T-helper 2 cell treated with Interferon-gamma antibody and Interleukin-4, amounts not matched to agents 5 μg/mL and 100 μg/mL, for 36 hours (primary cell): ENCODE data around the gene CD7.
A peak's percentile ranks its signal among the peaks of the same experiment; 100 is the strongest.
"Not testable (repeated sequence)": the region's sequence is repeated elsewhere in the genome, so short reads cannot be mapped to it uniquely, and the experiment has no call there.

Source experiments
- DNase-seq: peaks from one replicate; pipeline ENCODE4 v3.0.0; 2021; ENCODE audit warnings: low spot score
- H3K27ac Mint-ChIP-seq: one replicate; pipeline ENCODE4 v1.8.0; 2021; ENCODE audit warnings: mild to moderate bottlenecking, mixed read lengths
- H3K27me3 Mint-ChIP-seq: one replicate; pipeline ENCODE4 v1.8.0; 2021; ENCODE audit warnings: low read depth, mixed read lengths
- H3K36me3 Mint-ChIP-seq: one replicate; pipeline ENCODE4 v1.8.0; 2021; ENCODE audit warnings: low read depth, mixed read lengths
- H3K4me1 Mint-ChIP-seq: one replicate; pipeline ENCODE4 v1.8.0; 2021; ENCODE audit warnings: low read depth, mixed read lengths
- H3K4me3 Mint-ChIP-seq: one replicate; pipeline ENCODE4 v1.8.0; 2022; ENCODE audit warnings: mild to moderate bottlenecking, moderate library complexity, mixed read lengths
- H3K9me3 Mint-ChIP-seq: one replicate; pipeline ENCODE4 v1.8.0; 2021; ENCODE audit warnings: mixed read lengths

CD7 gene

DNA sequence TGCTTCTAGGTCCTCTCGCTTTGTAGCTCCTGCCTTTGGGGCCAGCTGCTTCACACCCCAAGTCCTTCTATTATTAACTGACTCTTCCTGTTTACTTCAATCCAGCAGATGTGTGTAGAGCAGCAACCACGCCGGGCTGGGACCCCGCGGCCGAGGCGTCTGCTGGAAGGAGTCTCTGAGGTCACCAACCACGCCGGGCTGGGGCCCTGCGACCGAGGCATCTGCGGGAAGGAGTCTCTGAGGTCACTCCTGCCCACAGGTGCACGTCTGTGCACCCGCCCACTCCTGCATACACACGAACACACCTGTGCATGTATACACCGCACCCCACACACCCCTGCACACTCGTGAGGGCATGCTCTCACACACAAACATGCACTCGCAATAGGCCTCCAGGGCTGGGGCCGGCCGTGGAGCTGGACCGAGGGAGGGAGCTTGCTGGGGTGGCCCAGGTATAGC lies 33.9 kb upstream of the CD7 start:
- Mint-ChIP-seq H3K4me1 (peaks cover 6% of the 10 kb centered on the region), H3K27ac (no peak overlapping the region), H3K36me3 (no peaks in the 10 kb centered on the region), H3K4me3 (no peak overlapping the region), H3K27me3 (peaks cover 18% of the 10 kb centered on the region), H3K9me3 (no peaks in the 10 kb centered on the region)
- DNase-seq: no peak

DNA sequence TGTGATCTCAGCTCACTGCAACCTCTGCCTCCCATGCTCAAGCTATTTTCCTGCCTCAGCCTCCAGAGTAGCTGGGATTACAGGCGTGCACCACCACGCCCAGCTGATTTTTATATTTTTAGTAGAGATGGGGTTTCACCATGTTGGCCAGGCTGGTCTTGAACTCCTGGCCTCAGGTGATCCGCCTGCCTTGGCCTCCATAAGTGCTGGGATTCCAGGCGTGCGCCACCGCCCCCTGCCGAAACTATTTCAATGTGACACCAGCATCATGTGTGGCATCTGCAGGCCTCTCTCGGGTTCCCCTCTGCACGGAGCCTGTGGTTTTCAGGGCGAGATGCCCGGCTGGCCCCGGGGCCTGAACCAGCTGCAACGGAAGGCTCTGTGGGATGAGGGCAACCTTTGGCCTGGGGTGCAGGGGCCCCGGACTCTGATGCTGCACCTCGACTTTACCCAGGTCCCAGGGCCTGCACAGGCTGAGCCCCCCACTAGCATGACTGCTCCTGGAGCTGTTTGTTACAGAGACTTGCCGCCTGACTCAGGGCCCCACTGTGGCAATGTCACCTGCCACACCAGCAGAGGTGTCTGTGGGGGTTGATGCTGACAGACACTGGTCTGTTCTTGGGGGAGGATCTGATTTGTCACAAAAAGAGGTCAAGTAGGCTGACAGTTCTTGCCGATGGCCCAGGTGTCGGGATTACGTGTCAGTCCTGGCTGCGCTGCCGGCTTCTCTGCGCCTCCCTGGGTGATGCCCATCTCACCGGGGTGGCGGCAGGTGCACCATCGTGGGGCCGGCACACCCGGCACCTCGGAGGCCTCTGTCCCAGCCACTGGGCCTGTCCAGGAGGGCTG lies 33.0 kb upstream of the CD7 start:
- peak; percentile 44 for DNase-seq
- no peak overlapping the region for H3K27ac Mint-ChIP-seq
- no peaks in the 10 kb centered on the region for H3K36me3 Mint-ChIP-seq
- peaks cover 17% of the 10 kb centered on the region for H3K27me3 Mint-ChIP-seq
- H3K4me3 Mint-ChIP-seq: no peak overlapping the region
- no peaks in the 10 kb centered on the region for H3K9me3 Mint-ChIP-seq
- H3K4me1 Mint-ChIP-seq: peaks cover 7% of the 10 kb centered on the region

- Mint-ChIP-seq H3K27ac (no peak overlapping the region), H3K4me1 (peaks cover 7% of the 10 kb centered on the region), H3K36me3 (no peaks in the 10 kb centered on the region), H3K27me3 (peaks cover 13% of the 10 kb centered on the region), H3K4me3 (no peak overlapping the region), H3K9me3 (no peaks in the 10 kb centered on the region)
- DNase-seq: no peak
These were observed 31.9 kb upstream of the CD7 start for GRCh38 chr17:82349287-82349701.

GRCh38 chr17:82348866-82349265 lies 31.5 kb upstream of the CD7 start:
- Mint-ChIP-seq H3K4me3 (no peak overlapping the region), H3K9me3 (no peaks in the 10 kb centered on the region), H3K27me3 (peaks cover 13% of the 10 kb centered on the region)

GRCh38 chr17:82348434-82348833 lies 31.0 kb upstream of the CD7 start:
- H3K9me3 Mint-ChIP-seq: no peaks in the 10 kb centered on the region
- no peak overlapping the region for H3K4me3 Mint-ChIP-seq
- peaks cover 13% of the 10 kb centered on the region for H3K27me3 Mint-ChIP-seq
- DNase-seq: no peak
- H3K27ac Mint-ChIP-seq: no peak overlapping the region
- no peaks in the 10 kb centered on the region for H3K36me3 Mint-ChIP-seq
- H3K4me1 Mint-ChIP-seq: peaks cover 7% of the 10 kb centered on the region

More at GRCh38 chr17:82348866-82349265, 31.5 kb upstream of the CD7 start:
- H3K27ac Mint-ChIP-seq: no peak overlapping the region
- peaks cover 7% of the 10 kb centered on the region for H3K4me1 Mint-ChIP-seq
- H3K36me3 Mint-ChIP-seq: no peaks in the 10 kb centered on the region
- no peak for DNase-seq

DNA sequence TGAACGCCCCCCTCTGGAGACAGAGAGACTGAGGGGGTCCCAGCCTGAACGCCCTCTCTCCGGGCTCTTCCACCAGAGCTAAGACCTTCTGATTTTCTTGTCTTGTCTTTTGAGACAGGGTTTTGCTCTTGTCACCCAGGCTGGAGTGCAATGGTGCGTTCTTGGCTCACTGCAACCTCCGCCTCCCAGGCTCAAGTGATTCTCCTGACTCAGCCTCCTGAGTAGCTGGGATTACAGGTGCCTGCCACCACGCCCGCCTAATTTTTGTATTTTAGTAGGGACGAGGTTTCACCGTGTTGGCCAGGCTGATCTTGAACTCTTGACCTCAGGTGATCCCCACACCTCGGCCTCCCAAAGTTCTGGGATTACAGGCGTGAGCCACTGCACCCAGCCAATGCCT lies 30.6 kb upstream of the CD7 start:
- not testable (repeated sequence) for DNase-seq, H3K36me3 Mint-ChIP-seq, H3K9me3 Mint-ChIP-seq, H3K4me1 Mint-ChIP-seq, H3K4me3 Mint-ChIP-seq, H3K27ac Mint-ChIP-seq
- peaks cover 15% of the 10 kb centered on the region for H3K27me3 Mint-ChIP-seq

DNA sequence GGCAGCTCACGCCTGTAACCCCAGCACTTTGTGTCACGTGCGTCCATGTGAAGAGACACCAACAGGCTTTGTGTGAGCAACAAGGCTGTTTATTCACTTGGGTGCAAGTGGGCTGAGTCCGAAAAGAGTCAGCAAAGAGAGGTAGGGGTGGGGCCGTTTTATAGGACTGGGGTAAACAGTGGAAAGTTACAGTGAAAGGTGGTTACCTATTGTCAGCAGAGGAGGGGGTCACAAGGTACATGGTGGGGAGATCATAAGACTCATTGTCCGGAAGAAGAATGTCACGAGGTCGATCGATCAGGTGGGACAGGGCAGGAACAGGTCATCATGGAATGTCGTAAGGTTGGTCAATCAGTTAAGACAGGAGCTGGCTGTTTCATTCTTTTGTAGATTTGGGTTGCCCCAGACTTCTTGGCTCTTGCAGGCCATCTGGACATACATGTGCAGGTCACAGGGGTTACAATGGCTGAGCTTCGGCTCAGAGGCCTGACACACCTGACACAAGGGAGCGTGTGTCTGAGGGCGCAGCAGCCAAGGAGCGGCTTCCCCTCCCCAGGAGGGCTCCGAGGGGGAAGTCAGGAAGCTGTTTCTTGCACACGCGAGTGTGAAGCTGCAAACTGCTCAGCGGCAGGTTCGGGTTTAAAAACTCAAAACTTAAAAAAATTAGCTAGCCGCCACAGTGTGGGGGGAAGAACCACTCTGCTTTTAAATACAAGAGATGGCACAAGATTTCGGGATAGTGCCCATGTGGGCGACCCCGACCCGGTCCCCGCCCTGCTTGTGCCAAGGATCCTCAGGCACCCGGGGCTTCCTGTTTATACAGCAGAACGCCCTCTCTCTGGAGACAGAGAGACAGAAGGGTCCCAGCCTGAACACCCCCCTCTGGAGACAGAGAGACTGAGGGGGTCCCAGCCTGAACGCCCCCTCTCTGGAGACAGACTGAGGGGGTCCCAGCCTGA lies 29.2 kb upstream of the CD7 start:
- H3K4me3 Mint-ChIP-seq: no peak overlapping the region
- H3K27me3 Mint-ChIP-seq: peaks cover 16% of the 10 kb centered on the region

DNA sequence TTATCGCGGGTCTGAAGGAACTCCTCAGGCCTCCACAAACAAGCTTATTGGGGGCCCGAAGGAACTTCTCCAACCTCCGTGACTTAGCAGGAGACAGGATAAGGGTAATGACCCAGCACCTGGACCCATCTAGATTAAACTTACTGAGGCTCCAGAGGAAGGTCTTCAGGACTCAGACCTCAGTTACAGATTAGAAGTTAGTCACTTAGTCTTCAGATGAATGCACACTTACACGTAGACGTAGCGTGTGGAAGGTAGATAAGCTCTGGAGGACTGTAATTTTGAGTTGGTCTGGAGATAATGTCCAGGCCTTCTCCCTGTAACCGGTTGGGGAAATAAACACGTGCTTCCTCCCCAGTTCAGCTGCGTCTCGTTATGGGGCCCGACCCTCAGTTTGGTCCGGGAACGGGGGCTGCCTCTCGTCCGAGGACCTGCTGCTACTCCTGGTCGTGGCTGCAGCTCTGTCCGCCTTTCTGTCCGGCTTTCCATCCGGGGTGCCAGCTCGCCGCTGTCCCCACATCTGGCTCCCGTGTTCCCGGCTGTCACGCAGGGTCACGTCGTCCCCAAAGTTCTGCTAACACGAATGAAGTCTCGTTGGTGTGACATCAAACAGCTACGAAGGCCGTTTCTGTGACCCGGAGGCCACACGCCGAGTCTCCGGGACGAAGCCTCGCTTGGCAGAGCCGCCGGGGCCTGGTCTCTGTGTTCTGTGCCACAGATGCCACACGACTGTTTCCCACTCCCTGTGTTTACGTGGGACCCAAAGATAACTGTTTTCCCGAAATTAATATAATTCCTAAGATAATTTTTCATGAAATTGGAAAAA lies 28.0 kb upstream of the CD7 start:
- Mint-ChIP-seq H3K9me3 (no peaks in the 10 kb centered on the region), H3K4me3 (no peak overlapping the region), H3K4me1 (peaks cover 7% of the 10 kb centered on the region), H3K27me3 (peaks cover 16% of the 10 kb centered on the region), H3K36me3 (no peaks in the 10 kb centered on the region), H3K27ac (no peak overlapping the region)
- no peak for DNase-seq

More for the DNA sequence above, 29.2 kb upstream of the CD7 start:
- H3K9me3 Mint-ChIP-seq: no peaks in the 10 kb centered on the region
- no peak for DNase-seq
- H3K4me1 Mint-ChIP-seq: peaks cover 7% of the 10 kb centered on the region
- H3K36me3 Mint-ChIP-seq: no peaks in the 10 kb centered on the region
- no peak overlapping the region for H3K27ac Mint-ChIP-seq

GRCh38 chr17:82344175-82344907 lies 26.9 kb upstream of the CD7 start:
- Mint-ChIP-seq H3K36me3 (no peaks in the 10 kb centered on the region), H3K9me3 (no peaks in the 10 kb centered on the region), H3K4me1 (peaks cover 7% of the 10 kb centered on the region), H3K27ac (no peak overlapping the region), H3K4me3 (no peak overlapping the region), H3K27me3 (peaks cover 13% of the 10 kb centered on the region)
- no peak for DNase-seq

DNA sequence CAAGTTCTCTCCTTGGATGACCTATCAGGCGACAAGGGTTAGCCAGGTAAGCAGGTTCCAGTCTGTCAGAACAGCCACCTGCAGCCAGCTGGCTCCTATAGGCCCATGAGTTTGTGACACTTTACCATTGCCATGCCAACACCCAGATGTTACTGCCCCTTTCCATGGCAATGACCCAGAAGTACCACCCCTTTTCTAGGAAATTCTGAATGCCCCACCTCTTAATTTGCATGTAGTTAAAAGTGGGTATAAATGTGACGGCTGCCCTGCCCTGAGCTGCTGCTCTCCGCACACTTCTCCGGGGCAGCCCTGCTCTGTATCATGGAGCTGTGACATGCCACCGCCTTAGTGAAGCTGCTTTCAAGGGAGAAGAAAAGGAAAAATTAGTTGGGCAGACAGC lies 26.2 kb upstream of the CD7 start:
- no peak for DNase-seq
- Mint-ChIP-seq H3K4me1 (peaks cover 8% of the 10 kb centered on the region), H3K36me3 (no peaks in the 10 kb centered on the region), H3K9me3 (no peaks in the 10 kb centered on the region), H3K27me3 (peaks cover 9% of the 10 kb centered on the region), H3K4me3 (no peak overlapping the region), H3K27ac (no peak overlapping the region)

DNA sequence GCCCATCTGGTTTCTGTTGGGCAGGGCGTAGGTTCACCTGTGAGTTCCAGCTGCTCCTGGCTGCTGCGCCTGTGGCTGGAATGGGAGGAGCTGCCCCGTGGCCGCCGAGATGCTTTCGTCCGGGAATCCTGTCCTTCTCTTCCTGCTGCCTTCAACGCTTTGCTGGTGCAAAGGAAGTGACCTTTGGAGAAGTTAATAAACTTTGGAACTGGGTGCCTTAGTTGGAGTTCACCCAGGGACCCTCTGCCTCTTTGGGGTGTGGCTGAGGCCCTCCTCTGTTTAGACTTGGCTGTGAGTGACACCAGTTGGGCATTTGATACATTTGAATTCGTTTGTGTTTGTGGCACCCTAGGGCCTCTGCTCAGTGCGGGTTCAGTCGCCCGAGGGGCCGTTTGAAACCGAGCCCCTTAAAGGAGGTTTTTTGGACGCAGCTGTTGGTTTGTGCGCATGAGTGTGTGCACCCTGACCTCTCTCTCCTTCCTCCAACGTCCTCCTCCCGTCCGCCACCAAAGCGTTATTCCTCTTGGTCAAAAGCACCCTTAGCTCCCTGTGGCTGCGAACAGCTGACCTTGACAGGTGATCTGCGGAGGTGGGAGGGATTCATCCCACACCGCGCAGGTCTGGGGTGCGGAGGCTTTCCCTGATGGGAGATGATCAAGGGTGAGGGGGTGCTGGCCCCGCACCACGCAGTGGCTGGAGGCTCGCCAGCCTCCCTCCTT lies 25.1 kb upstream of the CD7 start:
- no peak for DNase-seq
- H3K36me3 Mint-ChIP-seq: no peaks in the 10 kb centered on the region
- H3K4me1 Mint-ChIP-seq: peaks cover 10% of the 10 kb centered on the region
- no peaks in the 10 kb centered on the region for H3K9me3 Mint-ChIP-seq
- peaks cover 13% of the 10 kb centered on the region for H3K27me3 Mint-ChIP-seq
- H3K4me3 Mint-ChIP-seq: no peak overlapping the region
- no peak overlapping the region for H3K27ac Mint-ChIP-seq

- DNase-seq: no peak
- Mint-ChIP-seq H3K4me1 (peaks cover 15% of the 10 kb centered on the region), H3K27ac (no peak overlapping the region), H3K4me3 (no peak overlapping the region), H3K36me3 (no peaks in the 10 kb centered on the region), H3K27me3 (peaks cover 10% of the 10 kb centered on the region), H3K9me3 (no peaks in the 10 kb centered on the region)
These were observed 22.5 kb upstream of the CD7 start for GRCh38 chr17:82339634-82340580.
